ENCODE results near the gene KLHDC8A. TPM values are rescaled to one million over a fixed set of nuclear protein-coding genes. Genes with fewer than 3 reads are reported as not detected.
A peak's percentile ranks its signal among the peaks of the same experiment; 100 is the strongest.

Gene KLHDC8A
- total and polyA plus RNA-seq, 2 of the 13 experiments (the other 11 are each of a cell fraction or from before 2014, with no cell fraction given), result not detected

DNA sequence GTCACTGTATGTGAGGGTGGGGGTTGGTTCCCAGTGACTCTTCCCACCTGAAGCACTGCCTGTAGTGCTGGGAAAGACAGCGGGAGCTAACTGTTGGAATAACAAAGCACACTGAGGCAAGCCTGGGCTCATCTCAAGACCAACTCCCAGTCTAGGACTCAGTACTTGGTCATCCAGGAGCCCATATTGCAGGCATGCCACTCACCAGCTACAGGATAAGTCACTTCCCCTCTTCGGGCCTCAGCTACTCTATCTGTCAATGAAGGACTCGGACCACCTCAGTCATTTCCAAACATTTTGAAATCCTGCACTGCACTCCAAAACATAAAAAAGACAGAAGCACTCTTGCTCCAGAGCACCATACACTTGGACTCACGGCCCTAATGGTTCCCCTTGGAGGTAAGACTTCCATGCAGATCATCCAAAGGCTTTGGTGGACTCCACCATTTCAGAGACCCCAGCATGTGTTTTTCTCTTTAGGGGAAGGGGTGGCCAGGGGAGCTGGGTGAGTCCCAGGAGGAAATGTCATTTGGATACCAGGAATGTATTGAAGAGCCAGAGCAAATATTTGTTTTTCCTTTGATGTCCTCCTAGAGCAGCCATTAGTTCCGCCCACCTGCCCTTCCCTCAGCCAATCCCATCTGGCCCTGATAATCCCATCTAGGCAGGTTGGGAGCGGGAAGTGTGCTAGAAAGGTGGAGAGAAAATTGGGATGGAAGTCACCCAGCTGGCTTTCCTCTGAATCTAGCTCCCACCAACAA, 38.3 kb downstream of the KLHDC8A start (continued):
- TF ChIP-seq ZNF446 (CRISPR knock-in tag; IDR thresholded peaks at IDR 0.05) (no peak), ZNF619 (CRISPR knock-in tag; IDR thresholded peaks at IDR 0.05) (no peak), HNRNPH1 (optimal IDR thresholded peaks at IDR 0.05; ENCODE audit: low read depth, low read length) (no peak), HDAC2 (CRISPR knock-in tag; IDR thresholded peaks at IDR 0.05) (peak; percentile 44; the same call in 1 of the 2 replicates), ELF4 (CRISPR knock-in tag; IDR thresholded peaks at IDR 0.05; ENCODE audit: borderline replicate concordance) (no peak), CBFB (CRISPR knock-in tag; IDR thresholded peaks at IDR 0.05) (no peak), ZNF225 (CRISPR knock-in tag; IDR thresholded peaks at IDR 0.05) (no peak), NR2C2 (CRISPR knock-in tag; IDR thresholded peaks at IDR 0.05; ENCODE audit: borderline replicate concordance) (no peak), ATRX (CRISPR knock-in tag; IDR thresholded peaks at IDR 0.05; ENCODE audit: borderline replicate concordance) (no peak), ZKSCAN1 (IDR thresholded peaks at IDR 0.05; ENCODE audit: low read length) (no peak), GABPB1 (CRISPR knock-in tag; IDR thresholded peaks at IDR 0.05) (no peak), CREB1 (IDR thresholded peaks at IDR 0.05) (no peak), CREB1 (CRISPR knock-in tag; IDR thresholded peaks at IDR 0.05) (no peak), ZNF296 (CRISPR knock-in tag; conservative IDR thresholded peaks at IDR 0.05) (no peak), SRF (IDR thresholded peaks at IDR 0.05; ENCODE audit: low read depth, low read length) (no peak), NR1H2 (CRISPR knock-in tag; IDR thresholded peaks at IDR 0.05; ENCODE audit: borderline replicate concordance, low read depth) (no peak), ZNF790 (CRISPR knock-in tag; IDR thresholded peaks at IDR 0.05; ENCODE audit: borderline replicate concordance) (no peak), ZSCAN12 (CRISPR knock-in tag; IDR thresholded peaks at IDR 0.05) (no peak), MAFG (CRISPR knock-in tag; IDR thresholded peaks at IDR 0.05) (no peak)
- TF ChIP-seq, protein P1, sequence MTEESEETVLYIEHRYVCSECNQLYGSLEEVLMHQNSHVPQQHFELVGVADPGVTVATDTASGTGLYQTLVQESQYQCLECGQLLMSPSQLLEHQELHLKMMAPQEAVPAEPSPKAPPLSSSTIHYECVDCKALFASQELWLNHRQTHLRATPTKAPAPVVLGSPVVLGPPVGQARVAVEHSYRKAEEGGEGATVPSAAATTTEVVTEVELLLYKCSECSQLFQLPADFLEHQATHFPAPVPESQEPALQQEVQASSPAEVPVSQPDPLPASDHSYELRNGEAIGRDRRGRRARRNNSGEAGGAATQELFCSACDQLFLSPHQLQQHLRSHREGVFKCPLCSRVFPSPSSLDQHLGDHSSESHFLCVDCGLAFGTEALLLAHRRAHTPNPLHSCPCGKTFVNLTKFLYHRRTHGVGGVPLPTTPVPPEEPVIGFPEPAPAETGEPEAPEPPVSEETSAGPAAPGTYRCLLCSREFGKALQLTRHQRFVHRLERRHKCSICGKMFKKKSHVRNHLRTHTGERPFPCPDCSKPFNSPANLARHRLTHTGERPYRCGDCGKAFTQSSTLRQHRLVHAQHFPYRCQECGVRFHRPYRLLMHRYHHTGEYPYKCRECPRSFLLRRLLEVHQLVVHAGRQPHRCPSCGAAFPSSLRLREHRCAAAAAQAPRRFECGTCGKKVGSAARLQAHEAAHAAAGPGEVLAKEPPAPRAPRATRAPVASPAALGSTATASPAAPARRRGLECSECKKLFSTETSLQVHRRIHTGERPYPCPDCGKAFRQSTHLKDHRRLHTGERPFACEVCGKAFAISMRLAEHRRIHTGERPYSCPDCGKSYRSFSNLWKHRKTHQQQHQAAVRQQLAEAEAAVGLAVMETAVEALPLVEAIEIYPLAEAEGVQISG (CRISPR knock-in tag; IDR thresholded peaks at IDR 0.05), result peak; percentile 15; the same call in 1 of the 2 replicates
- TF ChIP-seq, protein P2, sequence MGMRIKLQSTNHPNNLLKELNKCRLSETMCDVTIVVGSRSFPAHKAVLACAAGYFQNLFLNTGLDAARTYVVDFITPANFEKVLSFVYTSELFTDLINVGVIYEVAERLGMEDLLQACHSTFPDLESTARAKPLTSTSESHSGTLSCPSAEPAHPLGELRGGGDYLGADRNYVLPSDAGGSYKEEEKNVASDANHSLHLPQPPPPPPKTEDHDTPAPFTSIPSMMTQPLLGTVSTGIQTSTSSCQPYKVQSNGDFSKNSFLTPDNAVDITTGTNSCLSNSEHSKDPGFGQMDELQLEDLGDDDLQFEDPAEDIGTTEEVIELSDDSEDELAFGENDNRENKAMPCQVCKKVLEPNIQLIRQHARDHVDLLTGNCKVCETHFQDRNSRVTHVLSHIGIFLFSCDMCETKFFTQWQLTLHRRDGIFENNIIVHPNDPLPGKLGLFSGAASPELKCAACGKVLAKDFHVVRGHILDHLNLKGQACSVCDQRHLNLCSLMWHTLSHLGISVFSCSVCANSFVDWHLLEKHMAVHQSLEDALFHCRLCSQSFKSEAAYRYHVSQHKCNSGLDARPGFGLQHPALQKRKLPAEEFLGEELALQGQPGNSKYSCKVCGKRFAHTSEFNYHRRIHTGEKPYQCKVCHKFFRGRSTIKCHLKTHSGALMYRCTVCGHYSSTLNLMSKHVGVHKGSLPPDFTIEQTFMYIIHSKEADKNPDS (CRISPR knock-in tag; IDR thresholded peaks at IDR 0.05), result no peak
- TF ChIP-seq, protein P3, sequence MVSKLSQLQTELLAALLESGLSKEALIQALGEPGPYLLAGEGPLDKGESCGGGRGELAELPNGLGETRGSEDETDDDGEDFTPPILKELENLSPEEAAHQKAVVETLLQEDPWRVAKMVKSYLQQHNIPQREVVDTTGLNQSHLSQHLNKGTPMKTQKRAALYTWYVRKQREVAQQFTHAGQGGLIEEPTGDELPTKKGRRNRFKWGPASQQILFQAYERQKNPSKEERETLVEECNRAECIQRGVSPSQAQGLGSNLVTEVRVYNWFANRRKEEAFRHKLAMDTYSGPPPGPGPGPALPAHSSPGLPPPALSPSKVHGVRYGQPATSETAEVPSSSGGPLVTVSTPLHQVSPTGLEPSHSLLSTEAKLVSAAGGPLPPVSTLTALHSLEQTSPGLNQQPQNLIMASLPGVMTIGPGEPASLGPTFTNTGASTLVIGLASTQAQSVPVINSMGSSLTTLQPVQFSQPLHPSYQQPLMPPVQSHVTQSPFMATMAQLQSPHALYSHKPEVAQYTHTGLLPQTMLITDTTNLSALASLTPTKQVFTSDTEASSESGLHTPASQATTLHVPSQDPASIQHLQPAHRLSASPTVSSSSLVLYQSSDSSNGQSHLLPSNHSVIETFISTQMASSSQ (IDR thresholded peaks at IDR 0.05; ENCODE audit: low read depth), result no peak
- TF ChIP-seq, protein P3 (CRISPR knock-in tag; IDR thresholded peaks at IDR 0.05; ENCODE audit: borderline replicate concordance), result no peak

All from HepG2 (cell line).